ENCODE measurements around the gene ZAP70.

ZAP70 gene

GRCh38 chr2:97715951-97716694, 2.7 kb downstream of the ZAP70 start:
- FAIRE-seq (no peak), DNase-seq (ENCODE audit: insufficient read length, low spot score) (no peak)

GRCh38 chr2:97716695-97717612, 3.6 kb downstream of the ZAP70 start:
- DNase-seq (ENCODE audit: insufficient read length, low spot score) = no peak
- no peak for FAIRE-seq

- no peak for FAIRE-seq
Observed at GRCh38 chr2:97717613-97717995, 4.2 kb downstream of the ZAP70 start.

GRCh38 chr2:97718051-97718882, 4.9 kb downstream of the ZAP70 start:
- FAIRE-seq (peak; percentile 91), DNase-seq (ENCODE audit: insufficient read length, low spot score) (peak; percentile 77)

More at GRCh38 chr2:97717613-97717995, 4.2 kb downstream of the ZAP70 start:
- no peak for DNase-seq (ENCODE audit: insufficient read length, low spot score)

- no peak for FAIRE-seq
- no peak for DNase-seq (ENCODE audit: insufficient read length, low spot score)
Observed at GRCh38 chr2:97718942-97719341, 5.6 kb downstream of the ZAP70 start.

DNA sequence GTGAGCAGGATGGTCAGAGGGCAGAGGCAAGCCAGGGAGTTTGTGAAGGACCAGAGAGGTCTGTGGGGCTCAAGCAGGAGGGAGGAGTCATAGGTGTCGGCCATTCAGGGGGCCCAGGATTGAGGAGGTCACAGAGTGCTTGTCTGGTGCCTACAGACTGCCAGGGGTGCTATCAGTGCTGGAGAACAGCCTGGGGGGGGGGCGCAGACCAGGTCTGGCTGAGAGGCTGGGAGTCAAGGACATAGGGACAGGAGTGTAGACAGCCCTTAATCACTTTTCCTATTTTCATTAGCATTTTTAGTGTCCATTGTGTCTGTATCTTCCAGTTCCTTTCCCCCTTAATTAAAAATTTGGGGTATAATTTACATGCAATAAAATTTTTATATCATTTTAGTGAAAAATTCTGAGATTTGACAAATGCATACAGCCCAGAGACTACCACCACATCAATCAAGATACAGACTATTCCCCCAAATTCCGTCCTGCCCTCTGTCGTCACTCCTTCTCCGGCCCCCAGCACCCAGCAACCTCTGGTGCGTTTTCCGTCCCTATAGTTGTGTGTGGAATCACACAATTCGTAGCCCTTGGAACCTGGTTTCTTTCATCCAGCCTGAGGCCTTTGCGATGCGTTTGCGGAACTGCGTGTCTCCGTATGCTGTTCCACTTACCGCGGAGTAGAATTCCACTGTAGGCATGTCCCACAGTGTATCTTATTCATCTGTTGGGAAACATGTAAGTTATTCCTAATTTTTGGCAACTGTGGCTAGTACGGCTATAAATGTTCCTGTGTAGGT, 6.2 kb downstream of the ZAP70 start:
- FAIRE-seq = no peak

GRCh38 chr2:97720746-97721145, 7.4 kb downstream of the ZAP70 start:
- no peak for DNase-seq (ENCODE audit: insufficient read length, low spot score)
- FAIRE-seq = no peak

More for the DNA sequence above, 6.2 kb downstream of the ZAP70 start:
- DNase-seq (ENCODE audit: insufficient read length, low spot score) = no peak

DNA sequence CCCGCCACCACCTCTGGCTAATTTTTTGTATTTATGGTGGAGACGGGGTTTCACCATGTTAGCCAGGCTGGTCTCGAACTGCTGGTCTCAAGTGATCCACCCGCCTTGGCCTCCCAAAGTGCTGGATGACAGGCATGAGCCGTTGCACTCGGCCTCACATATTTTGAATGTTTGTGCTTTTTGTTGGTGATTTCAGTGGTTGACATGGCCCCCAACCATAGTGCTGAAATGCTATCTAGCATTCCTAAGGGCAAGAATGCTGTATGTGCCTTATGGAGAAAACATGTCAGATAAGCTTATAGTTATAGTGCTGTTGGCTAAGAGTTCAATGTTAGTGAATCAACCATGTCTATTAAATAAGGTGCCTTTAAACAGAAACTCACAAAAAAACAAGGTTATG, 8.9 kb downstream of the ZAP70 start:
- DNase-seq (ENCODE audit: insufficient read length, low spot score) (no peak), FAIRE-seq (no peak)

DNA sequence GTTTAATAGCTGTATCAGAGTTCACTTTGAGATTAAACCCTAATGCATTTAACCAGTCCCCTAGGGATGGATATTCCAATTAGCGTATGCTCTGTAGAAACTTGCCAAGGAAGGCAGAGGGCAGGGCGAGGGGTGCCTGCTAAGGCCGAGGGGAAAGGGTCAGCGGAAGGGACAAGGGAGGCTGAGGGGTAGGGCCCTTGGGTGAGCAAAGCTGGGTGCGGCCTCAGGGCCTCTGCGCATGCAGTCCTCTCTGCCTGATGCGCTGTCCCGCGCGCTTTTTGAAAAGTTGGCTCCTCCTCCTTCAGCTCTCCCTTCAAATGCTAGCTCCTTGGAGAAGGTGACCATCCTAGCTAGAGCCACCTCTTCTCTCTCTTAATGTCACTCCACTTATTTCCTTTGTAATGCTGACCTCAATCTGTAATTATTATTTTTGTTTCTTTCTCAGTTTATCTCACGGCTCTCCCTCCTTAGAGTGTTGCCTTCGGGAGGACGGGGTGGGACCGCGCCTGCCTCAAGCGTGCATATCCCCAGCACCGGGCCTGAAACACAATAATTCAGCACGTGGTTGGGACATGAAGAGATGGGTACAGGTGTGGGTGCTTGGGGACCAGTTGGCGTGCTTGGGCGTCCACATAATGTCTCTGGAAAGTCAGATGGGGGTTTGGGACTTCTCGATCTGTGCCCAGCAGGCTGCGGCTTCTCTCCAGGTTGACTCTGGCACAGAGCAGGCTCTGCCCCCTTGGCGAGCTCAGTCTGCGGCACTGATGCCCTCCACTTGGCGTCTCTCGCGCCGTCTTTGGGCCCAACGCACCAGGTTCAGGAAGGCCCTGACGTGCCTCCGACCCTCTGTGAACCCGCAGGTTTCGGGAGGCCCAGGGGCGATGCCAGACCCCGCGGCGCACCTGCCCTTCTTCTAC, 10.0 kb downstream of the ZAP70 start:
- FAIRE-seq = no peak

DNA sequence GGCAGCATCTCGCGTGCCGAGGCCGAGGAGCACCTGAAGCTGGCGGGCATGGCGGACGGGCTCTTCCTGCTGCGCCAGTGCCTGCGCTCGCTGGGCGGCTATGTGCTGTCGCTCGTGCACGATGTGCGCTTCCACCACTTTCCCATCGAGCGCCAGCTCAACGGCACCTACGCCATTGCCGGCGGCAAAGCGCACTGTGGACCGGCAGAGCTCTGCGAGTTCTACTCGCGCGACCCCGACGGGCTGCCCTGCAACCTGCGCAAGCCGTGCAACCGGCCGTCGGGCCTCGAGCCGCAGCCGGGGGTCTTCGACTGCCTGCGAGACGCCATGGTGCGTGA, 10.7 kb downstream of the ZAP70 start:
- FAIRE-seq = no peak

More for the DNA sequence above, 10.0 kb downstream of the ZAP70 start:
- DNase-seq (ENCODE audit: insufficient read length, low spot score) = no peak

DNA sequence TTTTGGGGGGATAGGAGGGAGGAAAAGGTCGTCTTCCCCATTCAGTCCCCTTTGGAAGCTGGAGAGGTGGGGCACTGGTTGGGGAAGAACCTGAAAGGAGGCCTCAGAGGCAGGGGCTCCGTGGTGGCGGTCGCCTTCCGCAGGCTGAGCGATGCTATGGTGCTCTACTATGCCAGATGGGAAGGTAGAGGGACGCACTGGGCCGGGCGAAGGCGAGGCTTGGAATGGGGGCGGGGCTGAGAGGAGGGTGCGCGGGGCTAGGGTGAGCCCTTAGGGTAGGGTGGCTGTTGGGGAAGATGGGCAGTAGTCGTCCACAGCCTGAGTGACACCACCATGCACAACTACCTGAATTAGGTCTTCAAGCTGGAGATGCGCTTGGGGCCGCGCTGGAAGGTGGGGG, 11.1 kb downstream of the ZAP70 start:
- FAIRE-seq = no peak
- DNase-seq (ENCODE audit: insufficient read length, low spot score) = no peak

More for the DNA sequence above, 10.7 kb downstream of the ZAP70 start:
- no peak for DNase-seq (ENCODE audit: insufficient read length, low spot score)

DNA sequence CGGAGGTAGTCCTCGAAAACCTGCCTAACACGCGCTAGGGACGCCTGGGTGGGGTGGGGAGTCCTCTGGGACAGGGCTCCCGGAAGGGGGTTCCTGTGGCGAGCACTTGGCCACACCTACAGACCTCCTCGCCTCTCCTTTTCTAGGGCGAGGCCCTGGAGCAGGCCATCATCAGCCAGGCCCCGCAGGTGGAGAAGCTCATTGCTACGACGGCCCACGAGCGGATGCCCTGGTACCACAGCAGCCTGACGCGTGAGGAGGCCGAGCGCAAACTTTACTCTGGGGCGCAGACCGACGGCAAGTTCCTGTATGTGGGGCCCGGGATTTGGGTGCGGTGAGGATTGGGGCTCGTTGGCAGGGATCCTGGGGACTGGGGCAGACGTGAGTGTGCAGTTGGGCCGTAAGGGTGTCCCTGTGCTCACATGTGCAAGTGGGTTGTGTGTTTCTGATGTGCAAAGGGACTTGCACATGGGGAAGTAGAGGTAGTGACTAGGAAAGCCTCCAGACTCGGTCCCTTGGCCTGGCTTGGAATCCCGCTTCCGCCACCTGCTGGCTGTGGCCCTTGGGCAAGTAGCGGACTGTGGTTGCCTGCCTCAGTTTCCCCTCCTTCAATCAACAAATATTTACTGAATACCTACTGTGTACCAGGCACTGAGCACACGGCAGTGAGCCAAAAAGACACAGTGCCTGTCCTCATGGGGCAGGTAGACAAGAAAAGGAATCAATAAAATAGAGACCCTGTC, 11.7 kb downstream of the ZAP70 start:
- DNase-seq (ENCODE audit: insufficient read length, low spot score) (no peak), FAIRE-seq (no peak)

GRCh38 chr2:97726261-97727064, 13.1 kb downstream of the ZAP70 start:
- DNase-seq (ENCODE audit: insufficient read length, low spot score) = no peak
- FAIRE-seq = no peak

DNA sequence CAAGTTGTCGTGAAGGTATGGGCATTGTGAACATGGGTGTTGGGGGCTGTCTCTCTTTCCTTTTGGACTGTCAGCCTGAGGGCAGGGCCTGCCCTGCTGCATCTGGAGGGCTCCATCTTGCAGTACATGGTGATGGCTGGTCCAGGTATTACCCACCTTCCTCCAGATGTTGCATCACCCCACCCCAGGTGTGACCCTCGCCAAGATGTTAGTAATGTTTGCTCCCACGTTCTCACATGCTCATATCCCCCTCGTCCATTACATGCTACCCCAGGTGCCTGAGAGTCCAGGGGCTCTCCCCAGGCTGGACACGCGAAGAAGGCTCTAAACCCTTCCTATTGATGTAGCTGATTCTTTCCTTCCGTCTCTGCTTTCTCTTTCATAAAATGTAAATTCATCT, 13.9 kb downstream of the ZAP70 start:
- no peak for FAIRE-seq
- DNase-seq (ENCODE audit: insufficient read length, low spot score) = no peak

DNA sequence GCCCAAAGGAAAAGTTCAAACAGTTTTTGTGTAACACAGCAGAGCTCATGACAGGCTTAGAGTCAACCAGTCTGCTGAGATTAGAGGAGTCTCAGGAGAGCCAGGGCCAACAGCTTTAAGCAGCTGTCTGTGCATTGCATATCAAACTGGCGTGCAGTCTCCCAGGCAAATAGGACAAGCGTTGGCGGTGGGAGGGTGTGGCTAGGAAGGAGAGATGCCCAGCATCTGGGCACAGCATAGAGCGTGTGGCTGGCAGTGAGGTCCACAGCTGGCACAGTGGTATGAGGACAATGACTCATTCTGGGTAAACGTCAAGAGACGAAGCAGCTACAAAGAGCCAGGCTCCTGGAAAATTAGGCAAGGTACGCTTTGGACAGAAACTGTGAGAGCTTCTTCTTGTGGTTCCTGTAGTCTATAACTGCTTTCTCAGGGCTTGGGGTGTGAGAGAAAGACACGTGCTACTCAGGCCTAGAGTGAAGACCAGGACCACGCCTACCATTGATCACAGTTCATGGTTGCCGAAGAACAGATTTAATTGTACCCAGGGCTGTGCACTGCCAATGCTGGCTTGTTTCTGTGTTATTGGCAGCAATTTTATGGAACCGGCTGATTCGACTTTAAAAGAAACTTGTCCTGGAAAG, 14.8 kb downstream of the ZAP70 start:
- FAIRE-seq = no peak
- no peak for DNase-seq (ENCODE audit: insufficient read length, low spot score)

DNA sequence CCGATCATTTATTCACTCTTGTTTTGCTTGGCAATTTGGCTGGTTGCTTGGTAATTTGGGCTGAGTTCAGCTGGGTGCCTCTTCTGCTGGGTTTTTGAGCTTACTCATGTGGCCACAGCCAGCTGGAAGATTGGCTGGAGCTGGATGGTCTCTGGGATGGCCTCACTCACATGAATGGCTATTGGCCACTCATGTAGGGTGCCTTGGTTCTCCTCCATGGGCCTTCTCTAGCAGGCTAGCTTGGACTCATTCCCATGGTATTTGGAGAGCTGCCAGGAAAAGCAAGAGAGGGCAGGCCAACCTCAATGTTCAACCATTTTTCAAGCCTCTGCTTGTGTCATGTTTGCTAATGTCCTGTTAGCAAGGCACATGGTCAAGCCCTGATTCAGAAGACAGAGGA, 16.9 kb downstream of the ZAP70 start:
- DNase-seq (ENCODE audit: insufficient read length, low spot score) (no peak), FAIRE-seq (no peak)

All from GM19239 (cell line).